ENCODE results near the gene MIB1.

Gene MIB1

GRCh38 chr18:21757833-21758232, 17.2 kb downstream of the MIB1 start:
- Histone ChIP-seq H3K9me2 (replicated peaks; ENCODE audit: control insufficient read depth, low read length) (no peaks in the 10 kb centered on the region), H4K20me1 (ENCODE audit: control insufficient read depth, insufficient read depth, low read depth, low read length) (peaks cover 7% of the 10 kb centered on the region), H3K27me3 (ENCODE audit: control insufficient read depth, low read length) (no peaks in the 10 kb centered on the region), H3K9me3 (ENCODE audit: control insufficient read depth, insufficient read depth, low read length) (no peaks in the 10 kb centered on the region), H3K4me3 (ENCODE audit: low read length) (no peak overlapping the region), H3K4me1 (ENCODE audit: control insufficient read depth, low read length) (peaks cover 8% of the 10 kb centered on the region), H3K79me2 (ENCODE audit: control insufficient read depth, low read length) (peaks cover 79% of the 10 kb centered on the region), H3K4me2 (ENCODE audit: low read length) (no peak overlapping the region), H3K36me3 (ENCODE audit: control insufficient read depth, low read length) (no peaks in the 10 kb centered on the region), H3K27ac (ENCODE audit: low read depth, low read length) (no peak overlapping the region), H3F3A (ENCODE audit: control insufficient read depth, insufficient read depth) (peaks cover 3% of the 10 kb centered on the region; the same call in 1 of the 2 replicates)
- no peak for TF ChIP-seq CTCF (IDR thresholded peaks at IDR 0.05; ENCODE audit: low read depth, low read length, poor library complexity, severe bottlenecking)
- no peak for TF ChIP-seq EZH2phosphoT487 (IDR thresholded peaks at IDR 0.05; ENCODE audit: borderline replicate concordance, low read length)

DNA sequence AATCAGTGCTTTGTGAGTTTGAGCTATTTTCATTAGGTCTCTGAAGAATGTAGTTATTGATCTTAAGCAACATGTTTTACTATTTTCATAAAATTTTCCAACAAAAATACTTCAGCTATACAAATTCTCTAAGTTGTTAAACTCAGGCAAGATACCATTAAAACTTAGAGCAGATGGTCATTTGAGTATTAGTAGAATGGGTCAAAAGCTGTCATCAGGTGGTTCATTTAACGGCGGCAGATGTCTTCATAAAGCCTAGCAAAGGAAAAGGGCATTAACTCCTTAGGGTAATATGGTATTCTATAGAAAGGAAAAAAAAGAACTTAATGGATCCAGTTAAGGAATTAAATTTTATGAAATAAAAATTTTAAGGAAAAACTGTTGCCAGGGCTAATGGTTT, 19.2 kb downstream of the MIB1 start:
- H3K27ac ChIP-seq (ENCODE audit: low read depth, low read length) = no peak overlapping the region
- H3K36me3 ChIP-seq (ENCODE audit: control insufficient read depth, low read length) = no peaks in the 10 kb centered on the region
- H3F3A ChIP-seq (ENCODE audit: control insufficient read depth, insufficient read depth) = peaks cover 3% of the 10 kb centered on the region; the same call in 1 of the 2 replicates
- H3K9me3 ChIP-seq (ENCODE audit: control insufficient read depth, insufficient read depth, low read length) = no peaks in the 10 kb centered on the region
- TF ChIP-seq EZH2phosphoT487 (IDR thresholded peaks at IDR 0.05; ENCODE audit: borderline replicate concordance, low read length) (no peak), CTCF (IDR thresholded peaks at IDR 0.05; ENCODE audit: low read depth, low read length, poor library complexity, severe bottlenecking) (no peak)
- peaks cover 7% of the 10 kb centered on the region for H4K20me1 ChIP-seq (ENCODE audit: control insufficient read depth, insufficient read depth, low read depth, low read length)
- no peaks in the 10 kb centered on the region for H3K9me2 ChIP-seq (replicated peaks; ENCODE audit: control insufficient read depth, low read length)
- H3K4me1 ChIP-seq (ENCODE audit: control insufficient read depth, low read length) = peaks cover 8% of the 10 kb centered on the region
- H3K27me3 ChIP-seq (ENCODE audit: control insufficient read depth, low read length) = no peaks in the 10 kb centered on the region
- peaks cover 79% of the 10 kb centered on the region for H3K79me2 ChIP-seq (ENCODE audit: control insufficient read depth, low read length)
- no peak overlapping the region for H3K4me3 ChIP-seq (ENCODE audit: low read length)
- no peak overlapping the region for H3K4me2 ChIP-seq (ENCODE audit: low read length)

DNA sequence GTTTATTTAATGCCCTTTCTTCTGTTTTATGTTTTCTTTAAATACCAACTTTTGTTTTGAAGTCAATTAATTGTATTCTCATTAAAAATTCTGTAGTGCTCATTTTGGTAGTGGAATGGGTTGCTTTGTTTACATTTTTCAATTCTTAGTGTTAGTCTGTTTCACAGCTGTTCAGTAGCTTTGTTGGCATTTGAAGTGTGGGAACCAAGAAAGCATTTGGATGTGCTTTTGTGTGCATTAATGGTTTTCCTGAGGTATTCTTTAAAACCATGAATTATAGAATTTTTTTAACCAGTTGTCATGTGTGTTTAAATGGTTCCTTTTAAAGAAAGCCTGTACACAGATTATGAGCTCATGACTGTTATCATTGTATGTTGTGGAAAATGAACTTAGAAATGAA, 19.7 kb downstream of the MIB1 start:
- TF ChIP-seq CTCF (IDR thresholded peaks at IDR 0.05; ENCODE audit: low read depth, low read length, poor library complexity, severe bottlenecking) (no peak), EZH2phosphoT487 (IDR thresholded peaks at IDR 0.05; ENCODE audit: borderline replicate concordance, low read length) (no peak)
- peaks cover 8% of the 10 kb centered on the region for H3K4me1 ChIP-seq (ENCODE audit: control insufficient read depth, low read length)
- H4K20me1 ChIP-seq (ENCODE audit: control insufficient read depth, insufficient read depth, low read depth, low read length) = peaks cover 7% of the 10 kb centered on the region
- peaks cover 2% of the 10 kb centered on the region for H3K36me3 ChIP-seq (ENCODE audit: control insufficient read depth, low read length)
- peaks cover 3% of the 10 kb centered on the region; the same call in 1 of the 2 replicates for H3F3A ChIP-seq (ENCODE audit: control insufficient read depth, insufficient read depth)
- H3K27me3 ChIP-seq (ENCODE audit: control insufficient read depth, low read length) = no peaks in the 10 kb centered on the region
- H3K9me3 ChIP-seq (ENCODE audit: control insufficient read depth, insufficient read depth, low read length) = no peaks in the 10 kb centered on the region
- H3K9me2 ChIP-seq (replicated peaks; ENCODE audit: control insufficient read depth, low read length) = no peaks in the 10 kb centered on the region
- peaks cover 74% of the 10 kb centered on the region for H3K79me2 ChIP-seq (ENCODE audit: control insufficient read depth, low read length)
- H3K4me2 ChIP-seq (ENCODE audit: low read length) = no peak overlapping the region
- no peak overlapping the region for H3K27ac ChIP-seq (ENCODE audit: low read depth, low read length)
- no peak overlapping the region for H3K4me3 ChIP-seq (ENCODE audit: low read length)
